HL-60/S4 (cell line): ENCODE measurements around the gene PXMP2.

ENCODE experiments used
- in situ Hi-C: fragments of 300-500 bp; cut with MboI; formaldehyde crosslinking; loops from 2 replicates; pipeline ENCODE4 v1.14.3; 2022; ENCODE audit warnings: low sequenced_read_pairs

Gene PXMP2

GRCh38 chr12:132719954-132720324 is 32.6 kb downstream of the PXMP2 start:
- in situ Hi-C loops, result no loop called here

- in situ Hi-C loops, result no loop called here
Measured at GRCh38 chr12:132720606-132721345, 33.4 kb downstream of the PXMP2 start.

DNA sequence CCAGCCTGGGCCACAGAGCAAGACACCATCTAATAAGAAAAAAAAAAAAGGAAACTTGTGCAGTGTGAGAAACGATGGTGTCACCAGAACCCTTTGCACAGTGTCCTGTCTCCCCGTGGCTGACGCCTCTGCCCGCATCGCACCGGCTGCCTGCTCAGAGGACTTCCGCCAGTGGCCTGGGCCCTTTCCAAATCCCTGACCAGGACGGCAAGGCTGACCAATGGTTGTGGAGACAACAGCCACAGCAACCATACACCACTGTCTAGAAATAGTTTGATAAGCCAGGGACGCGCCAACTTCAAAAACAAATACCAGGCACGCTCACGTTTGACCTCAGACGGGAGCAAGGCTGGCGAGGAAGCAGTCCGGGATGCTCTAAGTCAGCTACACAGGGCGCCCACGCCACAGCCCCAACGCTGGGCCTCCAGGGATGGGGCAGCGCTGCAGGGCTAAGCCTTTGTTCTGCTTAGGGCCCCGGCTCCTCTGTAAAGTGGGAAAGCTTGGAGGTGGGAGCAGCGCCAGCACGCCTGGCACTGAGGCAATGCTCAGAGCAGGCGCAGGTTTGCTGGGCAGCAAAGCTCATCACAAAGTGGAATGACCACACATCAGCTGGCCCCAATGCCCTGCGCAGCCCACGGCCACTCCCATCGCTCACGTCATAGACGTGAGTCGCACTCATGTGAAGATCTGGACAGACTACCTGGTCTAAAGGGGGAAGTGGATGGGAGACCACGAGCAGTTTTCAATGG is 35.8 kb downstream of the PXMP2 start:
- in situ Hi-C loops, result no loop called here

- in situ Hi-C loops, result no loop called here
Measured at GRCh38 chr12:132723764-132724140, 36.4 kb downstream of the PXMP2 start.

GRCh38 chr12:132724506-132725241 is 37.3 kb downstream of the PXMP2 start:
- in situ Hi-C loops, result no loop called here

DNA sequence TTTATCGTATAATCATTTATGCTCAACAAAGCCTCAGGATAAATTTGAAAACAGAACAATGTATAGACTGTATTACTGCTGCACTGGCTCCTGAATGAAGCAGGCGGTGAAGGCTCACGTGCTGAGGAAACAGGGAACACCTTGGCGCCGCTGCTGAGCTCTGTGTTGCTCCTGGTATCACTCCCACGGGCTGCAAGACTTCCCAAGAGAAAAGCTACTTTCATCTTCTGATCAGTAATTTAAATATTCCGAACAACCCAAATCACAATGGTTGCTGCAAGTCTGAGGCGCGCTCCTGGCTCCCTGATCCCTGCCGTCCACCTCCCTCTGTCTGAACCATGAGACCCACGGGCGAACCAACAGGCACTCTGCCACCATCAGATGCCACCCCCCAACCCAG is 39.0 kb downstream of the PXMP2 start:
- in situ Hi-C loops, result no loop called here

DNA sequence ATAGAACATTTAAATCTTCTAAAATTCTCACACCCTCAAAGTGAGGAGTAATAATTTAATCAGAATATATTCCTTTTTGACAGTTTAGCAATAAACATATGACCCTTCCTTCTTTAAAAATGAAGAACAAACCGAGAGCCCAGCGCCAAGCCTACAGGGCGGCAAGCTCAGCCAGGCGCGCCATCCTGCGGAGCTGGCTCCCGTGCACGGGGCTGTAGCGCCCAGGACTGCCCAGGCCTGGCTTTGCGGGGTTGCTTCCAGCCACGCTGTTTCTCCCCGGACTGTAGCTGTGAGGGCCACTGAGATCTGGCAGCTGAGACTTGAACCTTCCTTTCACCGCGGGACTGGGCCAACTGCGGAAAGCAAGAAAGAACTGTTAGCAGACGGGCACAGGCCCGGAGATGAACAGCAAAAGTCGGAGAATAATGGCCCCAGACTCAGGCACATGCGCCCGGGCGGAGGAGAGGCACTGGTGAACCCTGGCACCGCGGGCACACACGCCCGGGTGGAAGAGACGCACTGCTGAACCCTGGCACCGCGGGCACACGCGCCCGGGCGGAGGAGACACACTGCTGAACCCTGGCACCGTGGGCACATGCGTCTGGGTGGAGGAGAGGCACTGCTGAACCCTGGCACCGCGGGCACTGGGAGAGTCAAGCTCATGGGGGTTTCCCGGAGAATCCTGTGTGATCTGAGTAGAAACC is 39.9 kb downstream of the PXMP2 start:
- in situ Hi-C loops, result no loop called here

- in situ Hi-C loops, result no loop called here
Measured at GRCh38 chr12:132728502-132728901, 41.1 kb downstream of the PXMP2 start.

GRCh38 chr12:132729541-132730320 is 42.3 kb downstream of the PXMP2 start:
- in situ Hi-C loops, result no loop called here

- in situ Hi-C loops, result no loop called here
Measured at GRCh38 chr12:132730353-132730752, 43.0 kb downstream of the PXMP2 start.

DNA sequence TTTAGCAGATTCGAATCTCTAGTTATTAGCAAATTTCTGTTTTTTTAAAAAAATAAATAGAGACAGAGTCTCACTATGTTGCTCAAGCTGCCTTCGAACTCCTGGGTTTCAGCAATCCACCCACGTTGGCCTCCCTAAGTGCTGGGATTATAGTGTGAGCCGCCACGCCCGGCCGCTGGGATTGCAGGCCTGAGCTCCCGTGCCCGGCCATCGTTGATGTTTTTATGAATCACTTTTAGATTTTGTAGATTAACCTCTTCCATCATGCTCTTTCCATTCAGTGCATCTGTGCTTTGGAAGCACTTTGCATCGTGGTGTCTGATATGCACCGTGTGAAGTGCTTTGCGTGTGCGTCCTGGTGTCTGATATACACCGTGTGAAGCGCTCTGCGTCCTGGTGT is 44.2 kb downstream of the PXMP2 start:
- in situ Hi-C loops, result no loop called here

DNA sequence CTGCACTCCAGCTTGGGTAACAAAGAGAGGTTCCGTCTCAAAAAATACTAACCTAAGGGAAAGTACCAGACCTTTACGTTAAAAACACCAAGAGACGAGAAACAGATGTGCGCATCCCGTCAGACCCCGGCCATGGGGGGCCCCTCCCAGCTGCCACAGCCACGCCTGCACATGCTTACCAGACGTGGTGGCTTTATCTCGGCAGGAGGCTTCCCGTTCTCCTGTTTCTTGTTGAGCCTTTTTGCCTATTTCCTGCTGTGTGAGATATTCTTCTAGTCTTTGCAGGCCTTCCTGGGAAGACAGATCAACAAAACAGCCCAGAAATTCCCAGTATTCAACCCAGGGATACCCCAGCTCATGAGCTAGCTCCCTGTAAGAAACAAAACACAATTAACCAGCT is 46.8 kb downstream of the PXMP2 start:
- in situ Hi-C loops, result no loop called here

GRCh38 chr12:132735496-132735895 is 48.1 kb downstream of the PXMP2 start:
- in situ Hi-C loops, result no loop called here

GRCh38 chr12:132736378-132736777 is 49.0 kb downstream of the PXMP2 start:
- in situ Hi-C loops, result no loop called here

DNA sequence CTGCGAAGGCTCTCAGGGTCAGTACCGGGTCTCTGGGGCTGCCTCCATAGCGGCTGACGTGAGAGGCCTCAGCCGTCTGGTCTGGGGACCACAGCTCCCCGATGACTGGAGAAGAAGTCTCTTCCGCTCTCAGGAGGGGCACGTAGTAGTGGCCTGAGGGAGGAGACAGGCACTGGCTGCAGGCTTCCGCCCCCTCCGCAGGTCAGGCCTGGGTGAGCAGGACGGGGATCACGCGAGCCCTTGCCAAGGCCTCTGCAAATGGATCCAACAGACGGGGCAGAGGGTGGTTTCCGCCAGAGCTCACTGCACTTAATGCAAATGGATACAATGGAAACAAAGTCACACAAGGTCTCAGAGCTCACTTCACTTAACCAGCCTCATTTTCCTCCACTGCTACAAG is 49.5 kb downstream of the PXMP2 start:
- in situ Hi-C loops, result no loop called here

DNA sequence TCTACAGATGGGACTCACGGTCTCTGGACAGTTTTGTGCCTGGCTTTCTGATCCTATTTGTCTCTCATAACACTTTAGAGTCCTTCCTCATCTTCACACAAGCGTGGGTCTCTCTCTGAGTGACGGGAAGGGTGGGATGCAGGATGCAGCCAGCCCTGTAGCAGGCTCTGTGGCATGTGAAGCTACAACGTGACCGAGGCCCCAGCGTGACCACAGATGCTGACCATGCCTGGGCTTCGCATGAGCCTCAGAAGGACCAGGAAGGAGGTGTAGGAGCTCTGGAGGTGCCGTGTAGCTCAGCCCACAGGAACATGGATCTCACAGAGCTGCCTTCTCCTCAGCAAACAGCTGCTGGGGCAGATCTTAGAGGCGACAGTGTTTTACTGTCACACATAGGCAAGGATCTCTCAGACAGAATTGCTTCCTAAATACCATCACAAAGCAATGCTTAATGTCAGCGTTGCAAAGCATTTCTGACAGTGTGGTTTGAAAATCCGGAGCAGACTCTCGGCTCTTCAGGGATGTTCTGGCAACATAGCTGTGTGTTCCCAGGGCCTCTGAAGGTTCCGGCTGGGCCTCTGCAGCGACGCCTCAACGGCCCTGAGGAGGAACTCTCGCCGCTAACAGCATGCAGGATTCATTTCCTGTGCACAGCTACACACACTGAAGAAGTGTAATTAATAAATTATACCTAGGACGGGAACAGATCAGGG is 52.4 kb downstream of the PXMP2 start:
- in situ Hi-C loops, result no loop called here

DNA sequence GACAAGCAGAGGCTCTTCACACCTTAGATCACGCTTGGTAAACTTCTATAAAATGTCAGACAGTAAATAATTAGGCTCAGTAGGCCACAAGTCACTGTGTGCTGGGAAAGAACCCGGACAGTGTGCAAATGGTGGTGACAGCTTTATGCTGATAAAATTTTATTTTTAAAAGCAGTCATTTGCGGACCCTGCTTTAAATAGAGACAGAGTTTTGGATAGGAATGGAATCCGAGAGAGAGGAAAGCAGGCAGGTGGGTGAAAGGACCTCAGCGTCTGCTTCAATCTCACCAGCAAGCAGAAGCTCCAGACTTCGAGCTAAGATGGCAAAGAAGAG is 52.9 kb downstream of the PXMP2 start:
- in situ Hi-C loops, result no loop called here

DNA sequence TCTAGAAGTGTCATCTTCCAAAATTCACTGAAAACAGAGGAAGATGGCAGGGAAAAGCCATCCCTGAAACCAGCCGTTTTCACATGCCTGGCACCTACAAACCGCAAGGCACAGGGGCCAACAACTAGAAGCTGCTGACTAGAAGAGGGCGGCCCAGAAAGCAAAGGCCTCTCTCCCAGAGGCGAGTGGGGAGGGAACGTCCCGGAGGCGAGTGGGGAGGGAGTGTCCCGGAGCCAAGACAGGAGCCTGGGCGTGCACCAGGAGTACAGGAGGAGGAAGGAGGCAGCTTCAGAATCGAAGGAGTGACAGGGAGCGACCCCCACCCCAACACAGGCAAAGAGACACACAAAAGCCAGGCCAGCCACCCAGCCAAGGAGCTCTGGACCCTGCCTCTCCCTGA is 53.3 kb downstream of the PXMP2 start:
- in situ Hi-C loops, result no loop called here

DNA sequence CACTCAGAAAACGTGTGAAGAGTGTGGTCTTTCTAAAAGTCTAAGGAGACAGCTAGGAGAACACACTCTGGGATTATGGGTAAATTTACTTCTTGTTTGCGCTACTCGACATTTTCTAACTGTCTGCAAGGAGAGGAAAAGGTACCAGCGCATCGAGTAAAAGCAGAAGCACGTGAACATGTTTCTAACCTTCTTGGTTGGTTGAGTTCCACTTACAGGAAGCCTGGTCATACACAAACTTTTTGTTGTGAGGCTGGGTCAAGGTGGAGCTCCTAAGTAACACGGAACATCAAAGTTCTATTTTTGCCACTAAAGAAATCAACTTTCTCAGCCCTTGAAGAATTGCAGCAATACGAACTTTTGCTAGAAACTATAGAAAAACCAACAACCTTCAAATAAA is 54.2 kb downstream of the PXMP2 start:
- in situ Hi-C loops, result no loop called here

DNA sequence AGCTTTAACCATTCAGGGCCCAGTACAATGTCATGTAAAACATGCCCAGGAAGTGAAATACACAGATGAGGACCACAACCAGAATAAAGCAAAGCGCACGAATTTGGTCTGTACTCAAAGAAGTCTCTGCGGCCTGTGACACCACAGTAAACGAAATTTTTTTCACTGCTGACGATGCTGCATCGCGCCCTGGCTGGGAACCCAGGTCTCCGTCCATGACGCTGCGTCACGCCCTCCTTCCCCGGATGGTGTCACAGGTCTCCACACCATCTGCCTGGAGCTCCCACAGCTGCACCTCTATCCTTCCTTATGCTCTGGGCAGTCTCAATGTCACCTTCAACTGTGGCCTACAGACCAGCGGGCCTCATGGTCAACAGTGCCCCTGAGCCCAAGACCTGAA is 56.4 kb downstream of the PXMP2 start:
- in situ Hi-C loops, result no loop called here
